WTC11 (cell line): ENCODE results near the gene AGPAT4. TPM values are rescaled to one million over a fixed set of nuclear protein-coding genes. Genes with fewer than 3 reads are reported as not detected.

Experiments used
- ATAC-seq: fragments of 200-7000 bp; cut with Tn5 transposase; 2 replicates; pipeline ENCODE4 v1.10.0; 2021; ENCODE audit warnings: mild to moderate bottlenecking, moderate library complexity
- CTCF ChIA-PET: fragments of 300-600 bp; sonication (Branson Sonifier 250); formaldehyde crosslinking; loops from one replicate; lab custom pipeline; 2021; ENCODE audit warnings: antibody characterized with exemption; lab: Charles Lee
- POLR2A ChIA-PET: fragments of 350-600 bp; sonication (Branson Sonifier 250); formaldehyde crosslinking; loops from one replicate; lab custom pipeline; 2021; ENCODE audit warnings: antibody characterized with exemption; lab: Charles Lee
- DNase-seq: peaks from one replicate; pipeline ENCODE4 v3.0.0; 2021; ENCODE audit warnings: low spot score
- H3K27ac Mint-ChIP-seq: 2 replicates; pipeline ENCODE4 v1.8.0; 2021; ENCODE audit warnings: mixed read lengths
- H3K27me3 Mint-ChIP-seq: 2 replicates; pipeline ENCODE4 v1.8.0; 2021; ENCODE audit warnings: low read depth, mild to moderate bottlenecking, moderate library complexity, mixed read lengths
- H3K36me3 Mint-ChIP-seq: 2 replicates; pipeline ENCODE4 v1.8.0; 2021; ENCODE audit warnings: mixed read lengths
- H3K4me1 Mint-ChIP-seq: 2 replicates; pipeline ENCODE4 v1.8.0; 2022; ENCODE audit warnings: mixed read lengths
- H3K4me3 Mint-ChIP-seq: 2 replicates; pipeline ENCODE4 v1.8.0; 2021; ENCODE audit warnings: mild to moderate bottlenecking, moderate library complexity, mixed read lengths
- H3K9me3 Mint-ChIP-seq: 2 replicates; pipeline ENCODE4 v1.8.0; 2021; ENCODE audit warnings: mixed read lengths
- CREB1 ChIP-seq: sonication (generic); formaldehyde crosslinking; IDR thresholded peaks from 2 replicates; pipeline ENCODE4 v1.8.0; 2023; ENCODE audit warnings: mild to moderate bottlenecking, missing genetic modification reagents
- CREM ChIP-seq: sonication (generic); formaldehyde crosslinking; IDR thresholded peaks from 2 replicates; pipeline ENCODE4 v1.8.1; 2022; ENCODE audit warnings: mild to moderate bottlenecking, missing genetic modification reagents, moderate library complexity
- EMX1 ChIP-seq: fragments of 250-450 bp; sonication (Bioruptor Pico); IDR thresholded peaks from 2 replicates; pipeline ENCODE4 v1.8.0; 2021; ENCODE audit warnings: mild to moderate bottlenecking
- GABPB1 ChIP-seq: sonication (generic); formaldehyde crosslinking; IDR thresholded peaks from 2 replicates; pipeline ENCODE4 v1.8.1; 2023; ENCODE audit warnings: mild to moderate bottlenecking, missing genetic modification reagents
- IRF2 ChIP-seq: sonication (generic); formaldehyde crosslinking; IDR thresholded peaks from 2 replicates; pipeline ENCODE4 v1.8.0; 2022; ENCODE audit warnings: low read depth, missing genetic modification reagents, borderline replicate concordance
- KAT7 ChIP-seq: sonication (generic); formaldehyde crosslinking; IDR thresholded peaks from 2 replicates; pipeline ENCODE4 v1.8.1; 2023; ENCODE audit warnings: missing genetic modification reagents, mild to moderate bottlenecking, borderline replicate concordance
- NFATC4 ChIP-seq: fragments of 250-450 bp; sonication (Bioruptor Pico); IDR thresholded peaks from 2 replicates; pipeline ENCODE4 v1.9.0; 2021; ENCODE audit warnings: mild to moderate bottlenecking
- RORB ChIP-seq: fragments of 250-450 bp; sonication (Bioruptor Pico); IDR thresholded peaks from 2 replicates; pipeline ENCODE4 v1.9.0; 2021; ENCODE audit warnings: mild to moderate bottlenecking
- SP1 ChIP-seq: sonication (generic); formaldehyde crosslinking; conservative IDR thresholded peaks from 2 replicates; pipeline ENCODE4 v1.8.1; 2022; ENCODE audit warnings: missing genetic modification reagents
- total RNA-seq: library from RNA; stranded (reverse); gene quantifications from 3 replicates; pipeline ENCODE4 v1.2.3, GENCODE V29; 2021
- TF ChIP-seq, protein P1 (sequence below): fragments of 250-450 bp; sonication (Bioruptor Pico); IDR thresholded peaks from 2 replicates; pipeline ENCODE4 v1.8.0; 2021; ENCODE audit warnings: mild to moderate bottlenecking
- TF ChIP-seq, protein P2 (sequence below): sonication (generic); formaldehyde crosslinking; IDR thresholded peaks from 2 replicates; pipeline ENCODE4 v1.8.1; 2022; ENCODE audit warnings: mild to moderate bottlenecking, moderate library complexity, missing genetic modification reagents
- TF ChIP-seq, protein P3 (sequence below): sonication (generic); formaldehyde crosslinking; IDR thresholded peaks from 2 replicates; pipeline ENCODE4 v1.8.1; 2022; ENCODE audit warnings: mild to moderate bottlenecking, missing genetic modification reagents, moderate library complexity, borderline replicate concordance
- TF ChIP-seq, protein P4 (sequence below): fragments of 250-450 bp; sonication (Bioruptor Pico); IDR thresholded peaks from 2 replicates; pipeline ENCODE4 v2.1.2; 2022; ENCODE audit warnings: mild to moderate bottlenecking, moderate library complexity
- TF ChIP-seq, protein P5 (sequence below): sonication (generic); formaldehyde crosslinking; IDR thresholded peaks from 2 replicates; pipeline ENCODE4 v1.8.0; 2022; ENCODE audit warnings: mild to moderate bottlenecking, missing genetic modification reagents
- TF ChIP-seq, protein P6 (sequence below): sonication (generic); formaldehyde crosslinking; IDR thresholded peaks from 2 replicates; pipeline ENCODE4 v1.8.0; 2023; ENCODE audit warnings: missing genetic modification reagents, mild to moderate bottlenecking, borderline replicate concordance
- TF ChIP-seq, protein P7 (sequence below): fragments of 250-450 bp; sonication (Bioruptor Pico); conservative IDR thresholded peaks from 2 replicates; pipeline ENCODE4 v1.9.0; 2021; ENCODE audit warnings: mild to moderate bottlenecking

The AGPAT4 gene
- total RNA-seq, 1 experiment from 2014 or later: 19.7 TPM

DNA sequence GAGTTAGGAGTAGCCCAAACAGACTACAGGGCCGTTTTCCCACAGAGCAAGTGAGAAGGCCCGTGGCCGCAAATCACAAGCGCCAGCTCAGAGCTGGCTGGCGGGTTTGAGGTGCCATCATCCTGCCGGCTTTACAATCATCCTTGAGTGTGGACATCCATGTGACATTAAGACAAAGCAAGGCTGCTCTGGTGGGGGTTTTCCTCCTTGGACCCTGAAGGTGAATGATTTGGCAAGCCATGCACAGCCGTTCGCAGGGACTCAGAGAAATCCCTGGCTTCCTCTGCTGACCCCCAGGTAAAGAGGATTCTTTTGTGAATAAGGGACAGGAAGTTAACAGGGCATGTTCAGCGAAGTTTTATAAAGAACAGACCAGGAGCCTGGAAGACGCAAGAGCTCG is 137.2 kb downstream of the AGPAT4 start:
- TF ChIP-seq, protein P1, sequence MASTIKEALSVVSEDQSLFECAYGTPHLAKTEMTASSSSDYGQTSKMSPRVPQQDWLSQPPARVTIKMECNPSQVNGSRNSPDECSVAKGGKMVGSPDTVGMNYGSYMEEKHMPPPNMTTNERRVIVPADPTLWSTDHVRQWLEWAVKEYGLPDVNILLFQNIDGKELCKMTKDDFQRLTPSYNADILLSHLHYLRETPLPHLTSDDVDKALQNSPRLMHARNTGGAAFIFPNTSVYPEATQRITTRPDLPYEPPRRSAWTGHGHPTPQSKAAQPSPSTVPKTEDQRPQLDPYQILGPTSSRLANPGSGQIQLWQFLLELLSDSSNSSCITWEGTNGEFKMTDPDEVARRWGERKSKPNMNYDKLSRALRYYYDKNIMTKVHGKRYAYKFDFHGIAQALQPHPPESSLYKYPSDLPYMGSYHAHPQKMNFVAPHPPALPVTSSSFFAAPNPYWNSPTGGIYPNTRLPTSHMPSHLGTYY (CRISPR knock-in tag): no peak
- TF ChIP-seq CREB1 (no peak), IRF2 (no peak), KAT7 (CRISPR knock-in tag) (no peak), GABPB1 (CRISPR knock-in tag) (no peak), SP1 (no peak), NFATC4 (no peak), RORB (CRISPR knock-in tag) (no peak), EMX1 (CRISPR knock-in tag) (no peak), CREM (CRISPR knock-in tag) (no peak)
- TF ChIP-seq, protein P2, sequence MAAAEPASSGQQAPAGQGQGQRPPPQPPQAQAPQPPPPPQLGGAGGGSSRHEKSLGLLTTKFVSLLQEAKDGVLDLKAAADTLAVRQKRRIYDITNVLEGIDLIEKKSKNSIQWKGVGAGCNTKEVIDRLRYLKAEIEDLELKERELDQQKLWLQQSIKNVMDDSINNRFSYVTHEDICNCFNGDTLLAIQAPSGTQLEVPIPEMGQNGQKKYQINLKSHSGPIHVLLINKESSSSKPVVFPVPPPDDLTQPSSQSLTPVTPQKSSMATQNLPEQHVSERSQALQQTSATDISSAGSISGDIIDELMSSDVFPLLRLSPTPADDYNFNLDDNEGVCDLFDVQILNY (CRISPR knock-in tag): no peak
- TF ChIP-seq, protein P3, sequence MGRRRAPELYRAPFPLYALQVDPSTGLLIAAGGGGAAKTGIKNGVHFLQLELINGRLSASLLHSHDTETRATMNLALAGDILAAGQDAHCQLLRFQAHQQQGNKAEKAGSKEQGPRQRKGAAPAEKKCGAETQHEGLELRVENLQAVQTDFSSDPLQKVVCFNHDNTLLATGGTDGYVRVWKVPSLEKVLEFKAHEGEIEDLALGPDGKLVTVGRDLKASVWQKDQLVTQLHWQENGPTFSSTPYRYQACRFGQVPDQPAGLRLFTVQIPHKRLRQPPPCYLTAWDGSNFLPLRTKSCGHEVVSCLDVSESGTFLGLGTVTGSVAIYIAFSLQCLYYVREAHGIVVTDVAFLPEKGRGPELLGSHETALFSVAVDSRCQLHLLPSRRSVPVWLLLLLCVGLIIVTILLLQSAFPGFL (CRISPR knock-in tag): no peak
- TF ChIP-seq, protein P4, sequence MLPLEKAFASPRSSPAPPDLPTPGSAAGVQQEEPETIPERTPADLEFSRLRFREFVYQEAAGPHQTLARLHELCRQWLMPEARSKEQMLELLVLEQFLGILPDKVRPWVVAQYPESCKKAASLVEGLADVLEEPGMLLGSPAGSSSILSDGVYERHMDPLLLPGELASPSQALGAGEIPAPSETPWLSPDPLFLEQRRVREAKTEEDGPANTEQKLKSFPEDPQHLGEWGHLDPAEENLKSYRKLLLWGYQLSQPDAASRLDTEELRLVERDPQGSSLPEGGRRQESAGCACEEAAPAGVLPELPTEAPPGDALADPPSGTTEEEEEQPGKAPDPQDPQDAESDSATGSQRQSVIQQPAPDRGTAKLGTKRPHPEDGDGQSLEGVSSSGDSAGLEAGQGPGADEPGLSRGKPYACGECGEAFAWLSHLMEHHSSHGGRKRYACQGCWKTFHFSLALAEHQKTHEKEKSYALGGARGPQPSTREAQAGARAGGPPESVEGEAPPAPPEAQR (CRISPR knock-in tag): no peak
- TF ChIP-seq, protein P5, sequence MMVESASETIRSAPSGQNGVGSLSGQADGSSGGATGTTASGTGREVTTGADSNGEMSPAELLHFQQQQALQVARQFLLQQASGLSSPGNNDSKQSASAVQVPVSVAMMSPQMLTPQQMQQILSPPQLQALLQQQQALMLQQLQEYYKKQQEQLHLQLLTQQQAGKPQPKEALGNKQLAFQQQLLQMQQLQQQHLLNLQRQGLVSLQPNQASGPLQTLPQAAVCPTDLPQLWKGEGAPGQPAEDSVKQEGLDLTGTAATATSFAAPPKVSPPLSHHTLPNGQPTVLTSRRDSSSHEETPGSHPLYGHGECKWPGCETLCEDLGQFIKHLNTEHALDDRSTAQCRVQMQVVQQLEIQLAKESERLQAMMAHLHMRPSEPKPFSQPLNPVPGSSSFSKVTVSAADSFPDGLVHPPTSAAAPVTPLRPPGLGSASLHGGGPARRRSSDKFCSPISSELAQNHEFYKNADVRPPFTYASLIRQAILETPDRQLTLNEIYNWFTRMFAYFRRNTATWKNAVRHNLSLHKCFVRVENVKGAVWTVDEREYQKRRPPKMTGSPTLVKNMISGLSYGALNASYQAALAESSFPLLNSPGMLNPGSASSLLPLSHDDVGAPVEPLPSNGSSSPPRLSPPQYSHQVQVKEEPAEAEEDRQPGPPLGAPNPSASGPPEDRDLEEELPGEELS (CRISPR knock-in tag): no peak
- TF ChIP-seq, protein P6, sequence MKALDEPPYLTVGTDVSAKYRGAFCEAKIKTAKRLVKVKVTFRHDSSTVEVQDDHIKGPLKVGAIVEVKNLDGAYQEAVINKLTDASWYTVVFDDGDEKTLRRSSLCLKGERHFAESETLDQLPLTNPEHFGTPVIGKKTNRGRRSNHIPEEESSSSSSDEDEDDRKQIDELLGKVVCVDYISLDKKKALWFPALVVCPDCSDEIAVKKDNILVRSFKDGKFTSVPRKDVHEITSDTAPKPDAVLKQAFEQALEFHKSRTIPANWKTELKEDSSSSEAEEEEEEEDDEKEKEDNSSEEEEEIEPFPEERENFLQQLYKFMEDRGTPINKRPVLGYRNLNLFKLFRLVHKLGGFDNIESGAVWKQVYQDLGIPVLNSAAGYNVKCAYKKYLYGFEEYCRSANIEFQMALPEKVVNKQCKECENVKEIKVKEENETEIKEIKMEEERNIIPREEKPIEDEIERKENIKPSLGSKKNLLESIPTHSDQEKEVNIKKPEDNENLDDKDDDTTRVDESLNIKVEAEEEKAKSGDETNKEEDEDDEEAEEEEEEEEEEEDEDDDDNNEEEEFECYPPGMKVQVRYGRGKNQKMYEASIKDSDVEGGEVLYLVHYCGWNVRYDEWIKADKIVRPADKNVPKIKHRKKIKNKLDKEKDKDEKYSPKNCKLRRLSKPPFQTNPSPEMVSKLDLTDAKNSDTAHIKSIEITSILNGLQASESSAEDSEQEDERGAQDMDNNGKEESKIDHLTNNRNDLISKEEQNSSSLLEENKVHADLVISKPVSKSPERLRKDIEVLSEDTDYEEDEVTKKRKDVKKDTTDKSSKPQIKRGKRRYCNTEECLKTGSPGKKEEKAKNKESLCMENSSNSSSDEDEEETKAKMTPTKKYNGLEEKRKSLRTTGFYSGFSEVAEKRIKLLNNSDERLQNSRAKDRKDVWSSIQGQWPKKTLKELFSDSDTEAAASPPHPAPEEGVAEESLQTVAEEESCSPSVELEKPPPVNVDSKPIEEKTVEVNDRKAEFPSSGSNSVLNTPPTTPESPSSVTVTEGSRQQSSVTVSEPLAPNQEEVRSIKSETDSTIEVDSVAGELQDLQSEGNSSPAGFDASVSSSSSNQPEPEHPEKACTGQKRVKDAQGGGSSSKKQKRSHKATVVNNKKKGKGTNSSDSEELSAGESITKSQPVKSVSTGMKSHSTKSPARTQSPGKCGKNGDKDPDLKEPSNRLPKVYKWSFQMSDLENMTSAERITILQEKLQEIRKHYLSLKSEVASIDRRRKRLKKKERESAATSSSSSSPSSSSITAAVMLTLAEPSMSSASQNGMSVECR (CRISPR knock-in tag): no peak
- TF ChIP-seq, protein P7, sequence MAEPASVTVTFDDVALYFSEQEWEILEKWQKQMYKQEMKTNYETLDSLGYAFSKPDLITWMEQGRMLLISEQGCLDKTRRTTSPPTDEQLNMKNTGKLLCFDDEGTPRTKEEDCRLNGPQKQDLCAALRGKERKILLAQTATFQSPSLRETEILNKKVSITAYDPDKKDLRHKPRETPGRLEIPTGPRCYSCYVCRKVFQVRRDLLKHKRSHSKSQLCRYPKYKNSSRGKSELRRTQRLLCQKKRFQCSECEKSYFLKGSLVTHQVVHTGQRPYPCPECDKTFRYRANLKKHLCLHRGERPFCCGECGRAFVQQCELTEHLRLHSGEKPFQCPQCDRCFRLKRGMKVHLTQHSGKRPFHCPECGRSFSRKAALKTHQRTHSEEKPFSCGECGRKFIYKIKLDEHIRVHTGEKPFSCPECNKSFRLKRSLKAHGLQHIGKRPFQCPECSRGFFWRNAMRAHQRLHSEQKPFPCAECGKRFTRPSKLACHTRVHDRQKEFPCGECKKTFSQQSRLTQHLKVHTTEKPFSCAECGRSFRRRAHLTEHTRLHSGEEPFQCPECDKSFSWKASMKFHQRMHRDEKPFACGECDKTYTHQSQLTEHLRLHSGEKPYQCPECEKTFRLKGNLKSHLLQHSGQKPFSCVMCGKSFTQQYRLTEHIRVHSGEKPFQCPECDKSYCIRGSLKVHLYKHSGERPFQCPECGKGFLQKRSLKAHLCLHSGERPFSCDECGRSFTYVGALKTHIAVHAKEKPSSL (CRISPR knock-in tag): no peak
- ATAC-seq: no peak
- Mint-ChIP-seq H3K4me1 (peaks cover 12% of the 10 kb centered on the region), H3K36me3 (peaks cover 28% of the 10 kb centered on the region), H3K27ac (peak overlapping the region; percentile 23; the same call in 1 of the 2 replicates), H3K4me3 (no peak overlapping the region), H3K9me3 (no peaks in the 10 kb centered on the region), H3K27me3 (no peaks in the 10 kb centered on the region)
- DNase-seq: no peak
- ChIA-PET CTCF (interaction anchor here (1.2 to 1.3 kb wide), 2 partner anchors 35 to 234 kb away, joined by 3 to 7 read pairs; no protein-coding TSS in a partner anchor), POLR2A (no interaction called here)
